GM19395 (cell line): ENCODE data around the gene WDPCP.
A peak's percentile ranks its signal among the peaks of the same experiment; 100 is the strongest.
"Not testable (repeated sequence)": the region's sequence is repeated elsewhere in the genome, so short reads cannot be mapped to it uniquely, and the experiment has no call there.

Source experiments
- ATAC-seq: cut with Tn5 transposase; IDR thresholded peaks from one replicate; pipeline ENCODE4 v1.9.1; 2021; ENCODE audit warnings: mild to moderate bottlenecking, moderate library complexity; ENCODE audit not compliant: unreplicated experiment

The WDPCP gene

GRCh38 chr2:63124218-63124617 lies 464.1 kb downstream of the WDPCP start:
- ATAC-seq, result peak; percentile 74

GRCh38 chr2:63122921-63123320 lies 465.4 kb downstream of the WDPCP start:
- no peak for ATAC-seq

GRCh38 chr2:63121055-63121834 lies 467.0 kb downstream of the WDPCP start:
- no peak for ATAC-seq

- ATAC-seq, result no peak
Measured at GRCh38 chr2:63118821-63119220, 469.5 kb downstream of the WDPCP start.

GRCh38 chr2:63104482-63104881 lies 483.8 kb downstream of the WDPCP start:
- no peak for ATAC-seq

GRCh38 chr2:63101954-63102353 lies 486.3 kb downstream of the WDPCP start:
- ATAC-seq, result no peak

- ATAC-seq, result no peak
Measured at GRCh38 chr2:63099032-63099431, 489.2 kb downstream of the WDPCP start.

GRCh38 chr2:63096491-63096890 lies 491.8 kb downstream of the WDPCP start:
- no peak for ATAC-seq

GRCh38 chr2:63093502-63093901 lies 494.8 kb downstream of the WDPCP start:
- no peak for ATAC-seq

- no peak for ATAC-seq
Measured at GRCh38 chr2:63092857-63093256, 495.4 kb downstream of the WDPCP start.

- ATAC-seq, result no peak
Measured at GRCh38 chr2:63092401-63092800, 495.9 kb downstream of the WDPCP start.

- no peak for ATAC-seq
Measured at GRCh38 chr2:63086687-63087086, 501.6 kb downstream of the WDPCP start.

- ATAC-seq, result no peak
Measured at GRCh38 chr2:63081404-63081803, 506.9 kb downstream of the WDPCP start.

- ATAC-seq, result no peak
Measured at GRCh38 chr2:63078852-63079606, 509.2 kb downstream of the WDPCP start.

- ATAC-seq, result not testable (repeated sequence)
Measured at GRCh38 chr2:63074399-63074798, 513.9 kb downstream of the WDPCP start.

GRCh38 chr2:63073994-63074393 lies 514.3 kb downstream of the WDPCP start:
- no peak for ATAC-seq

GRCh38 chr2:63071664-63072063 lies 516.6 kb downstream of the WDPCP start:
- ATAC-seq, result no peak
